PC-9 (cell line): ENCODE results near the gene TACC3. TPM values are rescaled to one million over a fixed set of nuclear protein-coding genes. Genes with fewer than 3 reads are reported as not detected.

ENCODE experiments used
- BruUV-seq: library from RNA; stranded (reverse); fragments of 400-500 nt; replicated peaks from 2 replicates; lab custom pipeline; 2021; lab: Mats Ljungman, UMichigan
- CTCF ChIA-PET: fragments of 300-600 bp; sonication (Branson Sonifier 250); formaldehyde crosslinking; loops from one replicate; lab custom pipeline; 2022; ENCODE audit warnings: antibody characterized with exemption; lab: Charles Lee
- POLR2A ChIA-PET: fragments of 300-600 bp; sonication (Branson Sonifier 250); formaldehyde crosslinking; loops from one replicate; lab custom pipeline; 2022; ENCODE audit warnings: antibody characterized with exemption; ENCODE audit not compliant: unreplicated experiment; lab: Charles Lee
- DNase-seq, 2 experiments: peaks; one replicate each; pipeline versions ENCODE4 v3.0.0 to v3.0.0-alpha.2; 2015 to 2022; ENCODE audit warnings: mixed read lengths in 1 of 2
- H2AFZ ChIP-seq: fragments of 200-600 bp; sonication (generic); 2 replicates; pipeline ENCODE4 v1.8.1; 2017; ENCODE audit warnings: antibody characterized with exemption
- H3F3A ChIP-seq: fragments of 200-600 bp; sonication (generic); 2 replicates; pipeline ENCODE4 v1.8.1; 2017; ENCODE audit warnings: antibody characterized with exemption, mild to moderate bottlenecking, low read depth; ENCODE audit not compliant: insufficient read depth
- H3K27ac ChIP-seq: fragments of 200-600 bp; sonication (generic); 2 replicates; pipeline ENCODE4 v1.6.1; 2016; ENCODE audit warnings: mixed run types
- H3K27me3 ChIP-seq: fragments of 200-600 bp; sonication (generic); 2 replicates; pipeline ENCODE4 v1.6.1; 2016; ENCODE audit warnings: low read depth, mixed run types; ENCODE audit not compliant: insufficient read depth
- H3K36me3 ChIP-seq: fragments of 200-600 bp; sonication (generic); 2 replicates; pipeline ENCODE4 v1.6.1; 2016; ENCODE audit warnings: low read depth, mixed run types
- H3K4me1 ChIP-seq: fragments of 200-600 bp; sonication (generic); replicated peaks from 2 replicates; pipeline ENCODE4 v1.6.1; 2016; ENCODE audit warnings: mixed run types; ENCODE audit not compliant: insufficient read depth
- H3K4me2 ChIP-seq: fragments of 200-600 bp; sonication (generic); 2 replicates; pipeline ENCODE4 v1.6.1; 2017; ENCODE audit warnings: mixed run types
- H3K4me3 ChIP-seq: fragments of 200-600 bp; sonication (generic); 2 replicates; pipeline ENCODE4 v1.6.1; 2016; ENCODE audit warnings: mixed run types
- H3K79me2 ChIP-seq: fragments of 200-600 bp; sonication (generic); 2 replicates; pipeline ENCODE4 v1.6.1; 2017; ENCODE audit warnings: low read depth, mixed run types
- H3K9me2 ChIP-seq: fragments of 200-600 bp; sonication (generic); 2 replicates; pipeline ENCODE4 v1.8.1; 2017; ENCODE audit warnings: mild to moderate bottlenecking; ENCODE audit not compliant: insufficient read depth
- H3K9me3 ChIP-seq: fragments of 200-600 bp; sonication (generic); 2 replicates; pipeline ENCODE4 v1.8.1; 2016; ENCODE audit warnings: low read depth; ENCODE audit not compliant: insufficient read depth
- H4K20me1 ChIP-seq: fragments of 200-600 bp; sonication (generic); 2 replicates; pipeline ENCODE4 v1.8.1; 2017; ENCODE audit not compliant: insufficient read depth
- CTCF ChIP-seq: fragments of 200-600 bp; sonication (generic); conservative IDR thresholded peaks from 2 replicates; pipeline ENCODE4 v1.6.1; 2017; ENCODE audit warnings: mixed run types, antibody characterized with exemption, mild to moderate bottlenecking, moderate library complexity
- EZH2 ChIP-seq: fragments of 200-600 bp; sonication (generic); IDR thresholded peaks from 2 replicates; pipeline ENCODE4 v1.8.0; 2017; ENCODE audit warnings: antibody characterized with exemption, low read depth
- intact Hi-C: fragments of 100-400 bp; cut with micrococcal nuclease; formaldehyde crosslinking; loops from one replicate; pipeline ENCODE4 v1.10.0; 2022; ENCODE audit not compliant: unreplicated experiment
- total RNA-seq: library from RNA; stranded (reverse); gene quantifications from 2 replicates; pipeline ENCODE4 v1.2.3, GENCODE V29; 2021

TACC3 gene
- total RNA-seq, 1 experiment from 2014 or later: 134 TPM

- Histone ChIP-seq H2AFZ (no peak overlapping the region), H4K20me1 (no peaks in the 10 kb centered on the region), H3K9me2 (no peaks in the 10 kb centered on the region), H3K9me3 (no peaks in the 10 kb centered on the region), H3K27me3 (peaks cover 2% of the 10 kb centered on the region; the same call in 1 of the 2 replicates), H3K36me3 (no peaks in the 10 kb centered on the region), H3K79me2 (no peaks in the 10 kb centered on the region), H3K4me2 (peak overlapping the region; percentile 56), H3K27ac (no peak overlapping the region), H3K4me1 (peaks cover 30% of the 10 kb centered on the region), H3F3A (peaks cover 7% of the 10 kb centered on the region; the same call in 1 of the 2 replicates), H3K4me3 (no peak overlapping the region; the same call in 1 of the 2 replicates)
- peak; percentile 57 to 71 for DNase-seq
- no TSS peak for BruUV-seq
- intact Hi-C loops: no loop called here
- ChIA-PET CTCF (interaction anchor here (0.6 kb wide), 2 partner anchors 21 to 174 kb away, joined by 3 read pairs; no protein-coding TSS in a partner anchor), POLR2A (no interaction called here)
- TF ChIP-seq CTCF: no peak
- no peak for TF ChIP-seq EZH2
These were observed 45.1 kb downstream of the TACC3 start for GRCh38 chr4:1766106-1767060.

GRCh38 chr4:1767061-1767769 is 45.9 kb downstream of the TACC3 start:
- H2AFZ ChIP-seq: no peak overlapping the region
- H3K27me3 ChIP-seq: peaks cover 2% of the 10 kb centered on the region; the same call in 1 of the 2 replicates
- DNase-seq: peak in 1 of 2 experiments; percentile 25
- H3K9me3 ChIP-seq: no peaks in the 10 kb centered on the region
- H3K79me2 ChIP-seq: no peaks in the 10 kb centered on the region
- peak overlapping the region; percentile 56 for H3K4me2 ChIP-seq
- BruUV-seq: no TSS peak
- peaks cover 30% of the 10 kb centered on the region for H3K4me1 ChIP-seq
- POLR2A ChIA-PET: interaction anchor here (0.6 to 1.0 kb wide), 2 partner anchors 10 to 40 kb away, joined by 3 to 5 read pairs; no protein-coding TSS in a partner anchor
- TF ChIP-seq CTCF (no peak), EZH2 (no peak)
- H3K9me2 ChIP-seq: no peaks in the 10 kb centered on the region
- no peaks in the 10 kb centered on the region for H3K36me3 ChIP-seq
- no peak overlapping the region for H3K27ac ChIP-seq
- intact Hi-C loops: no loop called here
- H3F3A ChIP-seq: peaks cover 7% of the 10 kb centered on the region; the same call in 1 of the 2 replicates
- H4K20me1 ChIP-seq: no peaks in the 10 kb centered on the region
- H3K4me3 ChIP-seq: no peak overlapping the region; the same call in 1 of the 2 replicates
- CTCF ChIA-PET: interaction anchor here (0.6 to 0.8 kb wide), 3 partner anchors 22 to 53 kb away, joined by 3 to 18 read pairs (median 4); no protein-coding TSS in a partner anchor
